ENCODE measurements around the gene HNRNPUL1. TPM values are rescaled to one million over a fixed set of nuclear protein-coding genes. Genes with fewer than 3 reads are reported as not detected.

HNRNPUL1 gene
- polyA plus RNA-seq, 1 experiment: 35.4 TPM

GRCh38 chr19:41355035-41355434 lies 90.9 kb downstream of the HNRNPUL1 start:
- Histone ChIP-seq H3K4me3 (ENCODE audit: low read depth, low read length) (no peak overlapping the region), H3K36me3 (ENCODE audit: control insufficient read depth, insufficient read depth, low read length) (no peaks in the 10 kb centered on the region), H3K27me3 (ENCODE audit: control insufficient read depth, insufficient read depth, low read length) (no peaks in the 10 kb centered on the region)
- CTCF ChIA-PET: interaction anchor here (0.6 to 6.4 kb wide), 7 partner anchors 8 to 151 kb away, joined by 3 to 69 read pairs (median 3); partner anchors contain the start of gene B9D2
- POLR2A ChIA-PET: no interaction called here
- no peak for DNase-seq (ENCODE audit: low read depth)
- no peak for TF ChIP-seq CTCF (IDR thresholded peaks at IDR 0.05; ENCODE audit: insufficient read depth, low read depth, low read length)

- Histone ChIP-seq H3K27me3 (ENCODE audit: control insufficient read depth, insufficient read depth, low read length) (no peaks in the 10 kb centered on the region), H3K4me3 (ENCODE audit: low read depth, low read length) (no peak overlapping the region), H3K36me3 (ENCODE audit: control insufficient read depth, insufficient read depth, low read length) (no peaks in the 10 kb centered on the region)
- TF ChIP-seq CTCF (IDR thresholded peaks at IDR 0.05; ENCODE audit: insufficient read depth, low read depth, low read length): no peak
- POLR2A ChIA-PET: no interaction called here
- CTCF ChIA-PET: interaction anchor here (0.6 to 6.4 kb wide), 4 partner anchors 9 to 152 kb away, joined by 3 to 69 read pairs (median 7); no protein-coding TSS in a partner anchor
- DNase-seq (ENCODE audit: low read depth): no peak
Measured at GRCh38 chr19:41355802-41356201, 91.6 kb downstream of the HNRNPUL1 start.

- ChIA-PET POLR2A (no interaction called here), CTCF (interaction anchor here (1.4 to 6.4 kb wide), 3 partner anchors 24 to 153 kb away, joined by 4 to 69 read pairs (median 7); no protein-coding TSS in a partner anchor)
- no peak for TF ChIP-seq CTCF (IDR thresholded peaks at IDR 0.05; ENCODE audit: insufficient read depth, low read depth, low read length)
- no peaks in the 10 kb centered on the region for H3K27me3 ChIP-seq (ENCODE audit: control insufficient read depth, insufficient read depth, low read length)
- no peaks in the 10 kb centered on the region for H3K36me3 ChIP-seq (ENCODE audit: control insufficient read depth, insufficient read depth, low read length)
- no peak overlapping the region for H3K4me3 ChIP-seq (ENCODE audit: low read depth, low read length)
- no peak for DNase-seq (ENCODE audit: low read depth)
Measured at GRCh38 chr19:41356984-41357739, 93.0 kb downstream of the HNRNPUL1 start.

Small RNAs within 50 kb of the gene (small RNA-seq; reads per million reads assigned to genes)
- gene RN7SL34P (ENCODE audit: insufficient read length, low read depth, low replicate concordance): not detected

Other genes starting within 250 kb of the HNRNPUL1 start
- not detected in 2 replicates for gene CYP2A13, start 175.9 kb upstream of the HNRNPUL1 start, polyA plus RNA-seq (2011; rRNA removed)
- not detected in 2 replicates for gene CYP2F1, start 149.9 kb upstream of the HNRNPUL1 start, polyA plus RNA-seq (2011; rRNA removed)
- 0.27 and 0.53 TPM in 2 replicates for gene CYP2S1, start 71.2 kb upstream of the HNRNPUL1 start, polyA plus RNA-seq (2011; rRNA removed)
- 190 and 260 TPM in 2 replicates for gene AXL, start 45.1 kb upstream of the HNRNPUL1 start, polyA plus RNA-seq (2011; rRNA removed)
- gene CCDC97, start 45.8 kb downstream of the HNRNPUL1 start, polyA plus RNA-seq (2011; rRNA removed): 7.2 and 10.3 TPM in 2 replicates
- 7.3 and 11.2 TPM in 2 replicates for gene TGFB1, start 89.5 kb downstream of the HNRNPUL1 start, polyA plus RNA-seq (2011; rRNA removed)
- gene B9D2, start 99.8 kb downstream of the HNRNPUL1 start, polyA plus RNA-seq (2011; rRNA removed): 6.6 and 10.9 TPM in 2 replicates
- 3.2 and 5.1 TPM in 2 replicates for gene TMEM91, start 112.2 kb downstream of the HNRNPUL1 start, polyA plus RNA-seq (2011; rRNA removed)
- 16.5 and 24.7 TPM in 2 replicates for gene EXOSC5, start 133.0 kb downstream of the HNRNPUL1 start, polyA plus RNA-seq (2011; rRNA removed)
- gene BCKDHA, start 133.4 kb downstream of the HNRNPUL1 start, polyA plus RNA-seq (2011; rRNA removed): 15.1 and 24.2 TPM in 2 replicates
- gene B3GNT8, start 163.0 kb downstream of the HNRNPUL1 start, polyA plus RNA-seq (2011; rRNA removed): 0.36 and 0.40 TPM in 2 replicates
- gene DMAC2, start 175.5 kb downstream of the HNRNPUL1 start, polyA plus RNA-seq (2011; rRNA removed): 54.0 and 82.4 TPM in 2 replicates
- gene ERICH4, start 178.8 kb downstream of the HNRNPUL1 start, polyA plus RNA-seq (2011; rRNA removed): not detected in 2 replicates

All from BJ (cell line).